Fibroblast of skin of left quadriceps (primary cell): ENCODE results near the gene RUBCNL.
"Not testable (repeated sequence)": the region's sequence is repeated elsewhere in the genome, so short reads cannot be mapped to it uniquely, and the experiment has no call there.

Experiments used
- DNase-seq, 2 experiments: peaks; one replicate each; pipeline ENCODE4 v3.0.0-alpha.2; 2013; ENCODE audit warnings: low read depth in 2 of 2

RUBCNL gene, protein sequence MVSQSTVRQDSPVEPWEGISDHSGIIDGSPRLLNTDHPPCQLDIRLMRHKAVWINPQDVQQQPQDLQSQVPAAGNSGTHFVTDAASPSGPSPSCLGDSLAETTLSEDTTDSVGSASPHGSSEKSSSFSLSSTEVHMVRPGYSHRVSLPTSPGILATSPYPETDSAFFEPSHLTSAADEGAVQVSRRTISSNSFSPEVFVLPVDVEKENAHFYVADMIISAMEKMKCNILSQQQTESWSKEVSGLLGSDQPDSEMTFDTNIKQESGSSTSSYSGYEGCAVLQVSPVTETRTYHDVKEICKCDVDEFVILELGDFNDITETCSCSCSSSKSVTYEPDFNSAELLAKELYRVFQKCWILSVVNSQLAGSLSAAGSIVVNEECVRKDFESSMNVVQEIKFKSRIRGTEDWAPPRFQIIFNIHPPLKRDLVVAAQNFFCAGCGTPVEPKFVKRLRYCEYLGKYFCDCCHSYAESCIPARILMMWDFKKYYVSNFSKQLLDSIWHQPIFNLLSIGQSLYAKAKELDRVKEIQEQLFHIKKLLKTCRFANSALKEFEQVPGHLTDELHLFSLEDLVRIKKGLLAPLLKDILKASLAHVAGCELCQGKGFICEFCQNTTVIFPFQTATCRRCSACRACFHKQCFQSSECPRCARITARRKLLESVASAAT

DNA sequence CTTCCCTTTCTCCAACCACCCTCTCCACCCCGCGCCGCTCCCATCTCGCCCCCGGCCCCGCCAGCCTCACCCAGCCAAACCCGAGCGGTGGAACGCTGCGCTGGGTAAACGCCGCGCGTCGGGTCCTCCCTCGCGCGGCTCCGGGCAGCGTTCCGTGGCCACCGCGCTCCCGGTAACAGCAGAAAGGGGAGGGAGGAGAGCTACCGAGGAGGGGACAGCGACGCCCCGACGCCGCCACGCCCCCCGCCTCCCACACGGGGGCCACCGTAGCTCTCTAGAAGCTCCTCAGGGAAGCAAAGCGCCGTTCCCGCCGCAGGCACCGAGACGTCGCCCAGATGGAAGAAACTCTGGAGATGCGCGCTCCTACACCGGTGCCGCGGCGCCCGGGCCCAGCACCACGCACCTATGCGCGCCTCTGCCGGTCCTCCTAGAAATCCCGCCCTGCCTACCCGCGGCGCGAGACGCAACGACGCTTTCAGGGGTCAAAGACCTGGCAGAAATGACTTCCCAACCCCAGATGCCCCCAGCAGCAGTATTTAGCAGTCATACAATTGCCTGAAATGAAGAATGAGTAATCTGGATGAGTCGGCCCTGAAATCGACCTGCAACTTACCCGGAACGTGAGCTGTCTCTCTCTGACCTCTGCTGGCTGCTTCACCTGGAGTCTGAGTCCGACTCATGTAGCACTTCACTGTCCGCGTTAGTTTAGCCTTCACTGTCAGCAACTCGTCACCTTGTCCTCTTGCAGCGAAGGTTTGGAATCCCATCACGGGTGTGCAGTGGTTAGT, at the start of gene RUBCNL:
RUBCNL (minus strand) TSS at position 189 of the 788 bp plus-strand sequence. CDS start 14,777 bp downstream, outside the sequence.
- DNase-seq: no peak

DNA sequence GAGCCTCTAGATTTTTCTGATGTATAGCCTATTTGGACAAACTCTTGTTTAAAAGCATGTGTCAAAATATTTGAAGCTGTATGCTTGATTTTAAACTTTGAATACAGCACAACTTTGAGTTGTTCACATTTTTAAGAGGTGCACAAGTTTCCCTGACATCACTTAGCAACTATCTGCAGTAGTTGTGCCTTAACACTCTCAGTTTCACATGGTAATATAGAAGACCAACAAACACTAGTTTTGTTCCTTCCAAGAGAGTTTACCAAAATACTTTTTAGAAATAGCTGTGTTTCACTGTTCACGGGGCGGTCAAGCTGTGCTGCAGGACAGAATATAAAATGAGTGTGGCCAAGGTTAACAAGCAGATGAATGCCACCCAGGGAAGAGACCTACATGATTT, 42.5 kb upstream of the RUBCNL start:
- not testable (repeated sequence) for DNase-seq

DNA sequence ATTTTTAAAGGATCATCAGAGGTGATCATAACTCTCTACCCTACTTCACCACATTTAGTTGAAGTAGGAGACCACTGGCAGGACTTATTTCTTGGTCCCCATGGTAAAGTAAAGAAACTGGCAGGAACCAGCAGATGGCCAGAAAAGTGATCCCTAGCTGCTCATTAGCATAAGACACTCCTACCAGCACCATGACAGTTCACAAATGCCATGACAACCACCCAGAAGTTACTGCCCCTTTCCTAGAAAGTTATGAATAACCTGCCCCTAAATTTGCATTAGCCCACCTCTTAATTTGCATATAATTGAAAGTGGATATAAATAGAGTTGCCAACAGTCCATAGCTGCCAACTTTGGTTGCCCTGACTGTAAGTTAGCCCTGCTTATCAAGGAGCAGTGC, 18.4 kb upstream of the RUBCNL start:
- DNase-seq: no peak

DNA sequence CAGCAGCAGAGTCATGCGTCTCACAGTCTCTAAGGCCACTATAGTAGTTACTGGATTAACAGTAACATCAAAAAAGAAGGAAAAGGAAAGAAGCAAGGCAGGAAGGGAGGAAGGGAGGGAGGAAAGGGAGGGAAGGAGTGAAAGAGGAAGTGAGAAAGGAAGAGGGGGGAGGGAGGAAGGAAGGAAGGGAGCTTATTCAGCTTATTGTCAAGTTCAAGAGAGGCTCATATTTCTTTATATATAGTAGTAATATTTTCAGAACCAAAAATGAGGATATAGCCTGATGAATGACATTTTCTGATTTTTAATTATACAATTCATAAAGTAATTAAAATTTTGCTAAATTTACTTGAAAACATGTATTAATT, 17.7 kb upstream of the RUBCNL start:
- DNase-seq: no peak

DNA sequence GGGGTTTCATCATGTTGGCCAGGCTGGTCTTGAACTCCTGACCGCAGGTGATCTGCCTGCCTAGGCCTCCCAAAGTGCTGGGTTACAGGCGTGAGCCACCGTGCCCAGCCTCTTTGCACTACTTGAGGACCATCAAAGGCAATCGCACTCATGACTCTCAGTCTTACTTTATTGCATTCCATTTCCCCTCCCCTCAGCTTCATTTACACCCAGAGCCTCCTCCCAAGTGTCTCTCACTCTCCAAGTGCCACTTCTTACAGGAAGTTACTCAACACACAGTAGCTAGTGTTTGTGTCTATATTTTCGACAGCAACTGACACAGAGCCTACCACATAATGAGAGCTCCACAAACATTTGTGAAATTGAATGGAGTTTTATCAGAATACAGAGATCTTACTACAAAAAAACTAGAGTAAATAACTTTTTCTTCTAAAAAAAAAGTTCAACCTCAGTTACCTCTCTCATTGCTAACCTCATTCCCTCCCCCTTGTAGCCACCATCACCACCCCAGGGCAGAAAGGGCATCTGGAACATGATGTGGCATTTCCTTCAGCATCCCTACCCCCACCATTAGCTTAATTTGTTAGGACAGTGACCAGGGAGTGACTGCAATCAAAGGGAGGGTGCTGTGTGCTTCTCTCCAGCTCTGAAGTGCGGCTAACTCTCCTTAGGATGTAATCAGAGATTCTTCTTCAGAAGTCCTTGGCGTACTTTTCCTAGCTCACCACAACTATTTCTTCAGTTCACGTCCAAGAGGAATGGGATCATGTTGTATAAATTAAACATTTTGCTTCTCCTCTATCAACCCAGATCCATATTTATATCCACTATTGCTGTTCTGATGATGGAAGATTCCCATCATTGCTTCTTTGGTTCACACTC, 17.0 kb upstream of the RUBCNL start:
- no peak for DNase-seq

DNA sequence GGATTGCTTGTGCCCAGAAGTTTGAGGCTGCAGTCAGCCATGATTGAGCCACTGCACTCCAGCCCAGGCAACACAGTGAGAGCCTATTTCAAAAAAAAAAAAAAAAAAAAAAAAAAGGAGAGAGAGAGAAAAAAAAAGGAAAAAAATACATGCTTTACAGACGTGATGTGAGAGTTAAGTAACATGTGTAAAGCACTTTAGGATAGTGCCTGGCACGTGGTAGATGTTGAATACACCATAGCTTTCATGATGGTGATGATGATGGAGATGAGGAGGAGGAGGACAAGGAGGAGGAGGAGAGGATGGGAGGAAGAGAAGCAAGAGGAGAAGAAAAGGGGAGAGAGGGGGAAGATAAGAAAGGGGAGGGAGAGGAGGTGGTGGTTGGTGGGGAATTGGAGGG, 15.1 kb upstream of the RUBCNL start:
- no peak for DNase-seq

DNA sequence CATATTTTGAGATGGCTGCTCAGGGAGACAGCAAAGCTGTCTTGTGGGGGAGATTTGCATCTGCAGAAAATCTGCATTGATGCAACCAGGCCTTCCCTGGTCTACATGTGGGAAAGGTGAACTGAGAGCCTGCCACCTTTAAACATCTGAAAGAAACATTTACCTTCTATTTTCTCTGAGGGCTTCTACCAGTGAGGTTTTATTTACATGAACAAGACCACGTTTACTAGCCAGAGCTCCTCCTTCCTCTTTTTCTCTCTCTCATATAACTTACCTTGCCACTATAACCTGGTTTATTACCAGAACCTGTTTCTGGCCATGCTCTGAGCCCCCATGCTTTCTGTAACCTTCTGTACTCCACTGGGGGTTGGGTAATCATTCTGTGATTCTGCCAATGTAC, 14.4 kb upstream of the RUBCNL start:
- no peak for DNase-seq

DNA sequence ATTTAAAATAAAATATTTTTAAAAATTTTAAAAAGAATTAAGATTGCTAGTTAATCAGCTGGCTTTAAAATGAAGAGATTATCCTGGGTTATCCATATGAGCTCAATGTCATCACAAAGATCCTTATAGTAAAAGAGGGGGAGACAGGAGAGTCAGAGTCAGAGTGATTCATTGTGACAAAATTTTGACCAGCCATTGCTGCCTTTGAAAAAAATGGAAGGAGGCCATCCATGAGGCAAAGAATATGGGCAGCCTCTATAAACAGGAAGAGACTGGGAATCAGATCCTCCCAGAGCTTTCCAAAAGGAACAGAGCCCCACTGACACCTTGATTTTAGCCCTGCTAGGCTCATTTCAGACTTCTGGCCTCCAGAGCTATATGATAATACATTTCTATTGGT, 9.3 kb upstream of the RUBCNL start:
- no peak for DNase-seq

DNA sequence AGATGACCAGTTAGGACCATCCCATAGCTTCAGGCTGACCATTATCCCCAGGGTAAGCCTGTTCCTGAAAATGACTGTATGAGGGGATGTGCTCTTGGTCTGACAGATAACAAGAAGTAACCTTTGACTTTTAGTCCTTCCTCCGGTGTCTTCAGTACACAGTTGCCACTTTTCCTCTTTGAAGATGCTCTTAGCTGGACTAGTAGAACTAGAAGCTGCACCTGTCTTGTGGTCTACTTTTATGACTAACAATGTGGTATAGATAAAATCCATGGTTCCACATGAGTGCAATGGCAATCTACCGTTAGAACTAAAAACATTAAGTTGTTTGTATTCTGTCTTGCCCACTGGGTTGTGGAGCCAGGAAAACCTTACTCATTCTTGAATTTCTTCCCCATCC, 5.9 kb upstream of the RUBCNL start:
- no peak for DNase-seq

DNA sequence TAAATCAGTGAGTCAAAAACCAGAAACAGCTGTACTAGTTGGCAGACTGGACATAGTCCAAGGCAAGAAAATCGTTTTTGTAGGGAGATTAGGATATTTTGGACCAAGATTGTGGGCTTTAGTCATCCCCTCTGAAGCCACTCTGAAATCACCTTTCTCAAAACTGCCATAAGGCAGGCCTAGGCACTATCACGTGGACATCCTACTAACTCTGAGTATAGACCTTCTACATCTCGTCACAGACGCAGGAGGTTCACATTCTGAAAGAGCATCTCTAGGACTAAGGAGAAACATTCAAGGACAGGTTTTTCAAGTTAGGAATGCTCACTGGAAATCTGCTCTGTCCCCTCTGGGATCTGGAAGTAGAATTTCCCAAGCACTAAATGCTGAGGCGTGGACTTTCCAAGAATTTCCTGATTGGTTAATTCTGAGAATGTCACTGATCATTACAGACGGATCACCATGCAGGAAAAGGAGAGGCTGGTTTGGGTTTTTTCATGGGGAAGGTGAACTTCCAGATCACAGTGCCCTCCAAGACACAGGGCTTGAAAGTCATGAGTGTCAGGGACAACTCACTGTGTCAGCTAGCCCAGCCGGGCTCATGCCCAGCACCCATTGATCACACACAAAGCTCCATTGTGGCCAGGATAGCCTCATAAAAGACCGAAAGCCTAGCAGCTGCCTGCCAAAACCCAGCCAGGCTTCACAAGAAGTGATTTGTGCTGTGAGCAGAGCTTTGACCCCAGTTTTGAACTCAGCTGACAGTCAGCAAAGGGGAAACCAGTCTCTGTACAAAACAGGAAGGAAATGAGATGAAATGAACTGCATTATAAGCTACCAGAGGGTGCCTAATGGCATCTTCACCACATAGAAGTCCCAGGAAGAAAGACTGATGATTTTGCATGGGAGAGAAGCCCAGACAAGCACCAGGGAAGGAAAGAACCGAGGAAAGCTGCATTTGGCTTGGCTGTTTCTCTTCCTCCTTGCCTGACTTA, 2.7 kb upstream of the RUBCNL start:
- no peak for DNase-seq

DNA sequence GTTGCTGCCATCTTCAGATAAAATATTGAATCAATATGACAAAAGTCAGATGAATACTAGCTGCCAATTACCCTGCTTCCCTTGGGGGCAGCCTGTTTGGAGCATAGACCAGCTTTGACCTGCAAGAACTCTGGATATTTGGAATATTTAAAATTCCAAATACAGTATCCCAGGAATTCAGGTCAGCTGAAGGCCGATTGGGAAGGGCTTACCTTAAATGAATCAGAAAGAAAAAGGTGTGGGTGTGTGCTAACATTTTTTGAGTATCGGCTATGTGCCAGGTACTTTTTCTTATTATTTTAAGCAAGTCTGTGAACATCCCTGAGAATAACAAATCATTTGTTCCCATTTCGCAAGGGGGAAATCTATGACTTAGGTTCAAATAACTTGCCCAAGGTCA, 1.8 kb upstream of the RUBCNL start:
- DNase-seq: no peak

DNA sequence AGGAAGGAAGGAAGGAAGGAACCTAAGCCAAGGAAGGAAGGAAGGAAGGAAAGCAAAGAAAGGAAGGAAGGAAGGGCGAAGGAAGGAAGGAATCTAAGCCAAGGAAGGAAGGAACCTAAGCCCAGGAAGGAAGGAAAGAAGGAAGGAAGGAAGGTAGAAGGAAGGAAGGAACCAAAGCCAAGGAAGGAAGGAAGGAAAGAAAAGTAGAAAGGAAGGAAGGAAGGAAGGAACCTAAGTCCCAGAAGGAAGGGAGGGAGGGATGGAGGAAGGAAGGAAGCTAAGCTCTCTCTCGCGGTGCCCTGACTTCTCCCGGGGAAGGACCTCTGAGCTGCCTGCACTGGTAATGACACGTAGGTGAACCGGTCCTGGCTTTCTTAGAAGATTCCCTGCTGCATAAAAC, 1.3 kb upstream of the RUBCNL start:
- DNase-seq: no peak

DNA sequence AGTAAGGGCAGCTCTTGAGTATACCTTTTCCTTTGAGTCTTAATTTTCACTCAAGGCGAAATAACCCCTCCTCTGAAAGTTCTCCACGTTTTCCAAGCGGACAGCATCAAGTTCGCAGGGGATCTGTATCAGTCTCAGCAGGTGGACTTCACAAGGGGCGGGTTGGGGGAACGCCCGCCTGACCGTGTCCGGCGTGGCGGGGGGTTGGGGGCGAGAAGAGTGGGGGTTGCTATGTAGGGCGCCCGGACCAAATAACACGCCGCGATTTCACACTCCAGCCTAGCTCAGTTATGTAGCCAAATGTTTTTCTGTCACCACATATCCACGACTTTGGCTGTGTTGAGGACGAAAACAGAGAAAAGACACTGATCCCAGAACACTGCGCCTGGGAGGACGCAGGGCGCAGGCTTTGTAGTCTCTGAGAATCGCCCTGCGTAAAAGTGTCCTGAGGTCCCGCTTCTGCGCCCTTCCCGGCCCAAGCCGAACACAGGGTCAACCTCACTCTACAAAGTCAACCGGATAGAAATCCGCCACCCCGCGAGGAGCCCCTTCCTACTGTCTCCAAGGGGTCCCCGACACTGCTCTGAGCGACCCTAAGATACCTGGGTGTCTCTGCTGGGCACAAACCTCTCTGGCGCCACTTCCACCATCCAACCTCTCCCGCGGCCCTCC, 524 bp downstream of the RUBCNL start:
- no peak for DNase-seq

DNA sequence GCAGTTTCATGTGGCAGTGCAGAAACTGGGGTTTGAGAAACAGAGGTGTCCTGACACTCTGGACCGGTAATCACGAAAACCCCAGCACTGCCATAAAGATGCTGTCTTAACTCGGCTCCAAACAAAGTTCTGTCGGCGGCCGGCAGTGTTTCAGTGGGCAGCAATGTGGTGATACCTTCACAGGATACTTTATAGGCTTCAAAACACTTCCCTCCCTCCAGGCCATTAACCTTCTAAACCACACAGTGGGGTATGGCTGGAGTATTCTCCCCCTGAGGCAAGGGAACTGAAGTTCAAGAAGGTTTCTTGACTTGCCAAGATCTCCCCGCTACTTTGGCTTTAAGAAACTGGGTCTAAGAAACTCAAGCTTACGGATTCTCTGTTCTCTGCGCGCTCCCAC, 1.1 kb downstream of the RUBCNL start:
- no peak for DNase-seq

DNA sequence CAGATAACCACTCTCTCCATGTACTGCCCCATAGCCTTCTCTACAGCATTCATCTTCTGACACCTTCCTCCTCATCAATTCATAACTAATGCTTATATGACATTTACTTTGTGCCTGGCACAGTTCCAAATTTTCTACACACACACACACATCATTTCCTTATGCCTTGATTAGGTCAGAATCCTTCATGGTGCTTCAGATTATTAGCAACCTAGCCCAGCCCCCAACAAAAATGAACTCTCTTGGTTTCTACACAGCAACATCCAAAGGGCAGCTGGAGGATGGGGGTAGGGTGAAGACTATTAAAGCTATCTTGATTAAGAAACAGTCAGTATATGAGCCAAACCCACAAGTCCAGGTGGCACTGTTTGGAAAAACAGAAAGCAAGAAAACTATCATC, 3.7 kb downstream of the RUBCNL start:
- no peak for DNase-seq

DNA sequence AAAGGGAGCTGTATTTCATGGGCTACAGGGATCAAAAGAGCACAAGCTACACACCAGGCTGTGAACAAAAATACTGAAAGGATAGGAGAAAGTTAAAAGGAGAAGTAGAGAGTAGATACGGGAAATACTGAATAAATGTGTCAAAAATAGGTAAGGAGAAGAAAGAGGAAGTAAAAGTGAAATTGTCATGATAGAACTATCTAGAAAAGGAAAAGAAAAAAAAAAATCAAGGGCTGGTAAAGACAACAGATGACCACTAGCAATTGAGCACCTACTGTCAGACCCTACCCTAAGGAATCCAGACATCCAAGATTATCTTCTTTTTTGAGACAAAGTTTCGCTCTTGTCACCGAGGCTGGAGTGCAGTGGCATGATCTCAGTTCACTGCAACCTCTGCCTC, 4.8 kb downstream of the RUBCNL start:
- DNase-seq: no peak

DNA sequence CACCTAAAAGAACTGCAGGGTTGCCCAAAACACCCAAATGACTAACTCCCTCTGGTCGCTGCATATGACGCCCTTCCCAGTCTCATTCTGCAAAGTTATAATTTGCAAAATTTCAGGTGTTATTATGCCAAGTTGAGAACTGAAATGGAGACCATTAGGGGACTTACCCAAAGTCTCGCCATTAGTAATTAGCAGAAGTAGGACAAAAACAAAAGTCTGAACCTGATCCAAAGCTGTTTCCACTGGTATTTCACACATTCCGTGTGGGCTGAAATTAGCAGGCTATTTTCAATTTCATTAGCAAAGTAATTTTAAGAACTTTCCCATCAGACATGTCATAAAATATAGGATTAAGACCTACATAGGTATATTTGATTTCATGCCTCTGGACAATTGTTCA, 6.8 kb downstream of the RUBCNL start:
- DNase-seq: no peak

DNA sequence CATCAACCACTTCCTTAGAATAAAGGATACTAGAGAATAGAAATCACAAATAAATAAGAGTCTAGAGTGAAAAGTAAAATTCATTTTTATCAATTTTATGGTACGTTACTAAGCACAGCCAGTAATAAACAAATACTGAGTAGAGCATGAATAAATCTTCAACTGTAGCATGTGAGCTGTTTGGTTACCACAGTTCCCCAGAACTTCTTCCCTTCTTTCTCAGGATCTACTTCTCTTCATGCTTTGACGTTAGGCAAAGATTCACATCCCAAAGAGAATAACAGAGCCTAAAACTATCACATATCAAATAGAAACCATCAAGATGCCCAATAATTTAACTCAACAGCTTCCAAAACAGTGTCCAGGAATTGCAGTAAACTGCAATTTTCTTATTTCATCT, 7.4 kb downstream of the RUBCNL start:
- DNase-seq: no peak

DNA sequence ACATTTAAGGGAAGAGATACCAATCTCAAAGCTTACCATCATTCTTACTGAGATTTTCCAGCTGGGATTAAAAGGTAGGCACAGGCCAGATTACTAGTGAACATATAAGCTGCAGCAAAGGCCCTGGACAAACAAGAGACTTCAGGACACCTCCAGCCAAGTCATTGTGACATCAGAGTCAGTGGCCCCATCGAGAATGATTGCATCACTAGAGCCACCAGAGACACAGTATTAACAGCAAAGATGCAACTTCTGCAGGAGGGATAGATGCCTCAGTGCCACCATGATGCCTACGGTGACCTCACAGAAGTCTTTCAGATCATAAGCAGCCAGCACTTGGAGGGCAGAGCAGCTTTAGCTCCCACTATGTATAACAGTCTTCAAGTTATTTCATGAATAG, 8.6 kb downstream of the RUBCNL start:
- no peak for DNase-seq

DNA sequence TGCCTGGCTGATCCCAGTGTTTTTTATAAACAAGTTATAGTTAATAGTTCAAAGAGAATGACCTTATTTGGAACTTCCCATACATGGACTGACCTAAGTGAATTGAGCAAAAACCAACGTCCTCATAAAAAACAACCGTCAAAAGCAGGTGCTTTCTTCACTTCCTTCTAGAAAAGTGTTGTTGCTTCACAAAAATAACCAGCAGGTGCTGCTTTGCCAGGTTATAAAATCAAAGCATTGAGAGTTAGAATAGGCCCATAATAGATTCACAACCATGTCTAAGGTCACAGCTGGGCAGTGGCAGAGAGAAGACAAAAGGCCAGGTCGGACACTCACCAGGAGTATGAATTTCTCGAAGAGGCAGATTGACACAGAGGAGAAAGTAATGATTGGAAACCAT, 9.5 kb downstream of the RUBCNL start:
- no peak for DNase-seq
